Measurements from ENCODE around the gene DDX53.

DNA sequence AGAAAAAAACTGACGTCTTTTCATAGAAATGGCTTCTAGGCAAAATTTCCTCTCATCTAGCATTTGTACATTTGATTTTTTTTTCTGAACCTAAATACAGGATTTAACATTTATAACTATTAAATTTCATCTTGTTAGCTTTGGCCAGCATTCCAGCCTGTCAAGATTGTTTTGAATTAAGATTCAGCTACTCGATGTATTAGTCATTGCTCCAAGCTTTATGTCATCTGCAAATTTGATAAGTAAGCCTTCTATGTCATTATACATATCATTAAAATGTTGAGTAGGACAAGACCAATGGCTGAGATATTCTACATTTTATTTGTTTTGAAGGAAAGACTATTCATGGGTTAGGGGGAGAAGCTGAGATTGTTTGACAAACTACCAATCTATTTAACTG lies 46.7 kb downstream of the DDX53 start:
- TF ChIP-seq, protein P1, sequence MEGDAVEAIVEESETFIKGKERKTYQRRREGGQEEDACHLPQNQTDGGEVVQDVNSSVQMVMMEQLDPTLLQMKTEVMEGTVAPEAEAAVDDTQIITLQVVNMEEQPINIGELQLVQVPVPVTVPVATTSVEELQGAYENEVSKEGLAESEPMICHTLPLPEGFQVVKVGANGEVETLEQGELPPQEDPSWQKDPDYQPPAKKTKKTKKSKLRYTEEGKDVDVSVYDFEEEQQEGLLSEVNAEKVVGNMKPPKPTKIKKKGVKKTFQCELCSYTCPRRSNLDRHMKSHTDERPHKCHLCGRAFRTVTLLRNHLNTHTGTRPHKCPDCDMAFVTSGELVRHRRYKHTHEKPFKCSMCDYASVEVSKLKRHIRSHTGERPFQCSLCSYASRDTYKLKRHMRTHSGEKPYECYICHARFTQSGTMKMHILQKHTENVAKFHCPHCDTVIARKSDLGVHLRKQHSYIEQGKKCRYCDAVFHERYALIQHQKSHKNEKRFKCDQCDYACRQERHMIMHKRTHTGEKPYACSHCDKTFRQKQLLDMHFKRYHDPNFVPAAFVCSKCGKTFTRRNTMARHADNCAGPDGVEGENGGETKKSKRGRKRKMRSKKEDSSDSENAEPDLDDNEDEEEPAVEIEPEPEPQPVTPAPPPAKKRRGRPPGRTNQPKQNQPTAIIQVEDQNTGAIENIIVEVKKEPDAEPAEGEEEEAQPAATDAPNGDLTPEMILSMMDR (IDR thresholded peaks at IDR 0.05), result no peak
- TF ChIP-seq POLR2A (IDR thresholded peaks at IDR 0.05), result no peak
